Measurements from ENCODE around the gene ZNF860.

ZNF860 gene

GRCh38 chr3:31981206-31982181, at the start of gene ZNF860, which contains the start of gene OSBPL10:
Gene ZNF860 (plus strand): TSS chr3:31981750. CDS start chr3:31989080, 7,330 bp downstream.
Gene OSBPL10 (minus strand): TSS chr3:31981262. CDS start chr3:31981179, 83 bp downstream.
- DNase-seq (ENCODE audit: low spot score): peak; percentile 63

GRCh38 chr3:31932990-31933389, 48.6 kb upstream of the ZNF860 start:
- DNase-seq (ENCODE audit: low spot score): no peak

- no peak for DNase-seq (ENCODE audit: low spot score)
Observed at GRCh38 chr3:31934018-31934417, 47.5 kb upstream of the ZNF860 start.

- DNase-seq (ENCODE audit: low spot score): no peak
Observed at GRCh38 chr3:31934866-31935265, 46.7 kb upstream of the ZNF860 start.

GRCh38 chr3:31936420-31937060, 45.0 kb upstream of the ZNF860 start:
- DNase-seq (ENCODE audit: low spot score): no peak

- no peak for DNase-seq (ENCODE audit: low spot score)
Observed at GRCh38 chr3:31937225-31937624, 44.3 kb upstream of the ZNF860 start.

DNA sequence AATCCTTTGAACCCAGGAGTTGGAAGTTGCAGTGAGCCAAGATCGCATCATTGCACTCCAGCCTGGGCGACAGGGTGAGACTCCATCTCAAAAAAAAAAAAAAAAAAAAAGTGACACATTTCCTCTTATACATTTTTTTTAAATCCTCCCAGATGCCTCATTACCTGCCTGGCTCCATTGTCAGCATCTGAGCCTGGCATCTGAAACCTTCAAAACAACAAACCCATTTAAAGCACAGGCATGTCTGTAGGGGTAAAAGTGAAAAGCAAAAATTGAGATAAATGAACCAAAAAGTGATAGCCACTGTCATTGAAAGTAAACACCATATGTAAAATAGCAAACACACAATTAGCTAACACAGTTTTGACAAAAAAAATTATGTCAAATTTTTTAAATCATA, 39.1 kb upstream of the ZNF860 start:
- no peak for DNase-seq (ENCODE audit: low spot score)

GRCh38 chr3:31943041-31943440, 38.5 kb upstream of the ZNF860 start:
- DNase-seq (ENCODE audit: low spot score): no peak

DNA sequence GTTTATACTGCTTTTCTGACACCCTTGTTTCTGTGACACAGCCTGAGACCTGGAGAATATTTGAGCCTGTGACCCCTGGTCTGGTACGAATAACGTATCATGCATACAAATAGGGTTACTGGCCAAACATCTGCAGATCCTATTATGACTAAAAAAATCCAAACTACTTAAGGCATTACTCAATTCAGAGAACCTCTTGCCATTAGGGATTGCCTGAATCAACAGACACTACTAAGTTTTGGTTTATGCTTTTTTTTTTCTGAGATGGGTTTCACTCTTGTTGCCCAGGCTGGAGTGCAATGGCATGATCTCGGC, 35.9 kb upstream of the ZNF860 start:
- DNase-seq (ENCODE audit: low spot score): no peak

DNA sequence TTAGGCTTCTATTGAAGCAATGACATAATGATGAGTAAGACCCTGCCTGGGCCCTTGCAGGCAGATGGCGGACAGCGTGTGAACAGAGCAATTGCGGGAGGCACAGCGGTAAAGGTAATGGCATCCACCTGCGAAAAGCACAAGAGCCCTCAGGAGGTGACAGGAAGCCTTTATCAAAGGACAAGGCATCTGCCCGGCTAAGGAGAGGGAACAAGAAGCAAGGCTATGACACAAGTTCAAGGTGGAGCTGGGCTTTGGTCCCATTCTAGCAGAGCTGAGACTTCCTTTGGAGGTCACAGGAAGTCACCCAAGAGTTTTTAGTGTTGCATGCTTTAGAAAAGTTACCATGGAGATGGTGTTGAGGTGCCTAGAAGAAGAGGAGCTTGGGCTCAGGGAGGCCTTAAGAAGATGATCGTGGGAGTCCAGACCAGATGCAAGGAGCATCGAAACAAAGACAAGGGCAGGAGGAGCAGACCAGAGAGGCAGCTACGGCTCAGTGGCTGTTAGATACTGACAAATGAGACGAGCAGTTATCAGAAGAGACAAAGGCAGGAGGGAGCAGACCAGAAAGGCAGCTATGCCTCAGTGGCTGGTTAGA, 35.0 kb upstream of the ZNF860 start:
- DNase-seq (ENCODE audit: low spot score): no peak

- no peak for DNase-seq (ENCODE audit: low spot score)
Observed at GRCh38 chr3:31947162-31947561, 34.4 kb upstream of the ZNF860 start.

- DNase-seq (ENCODE audit: low spot score): no peak
Observed at GRCh38 chr3:31947671-31948091, 33.9 kb upstream of the ZNF860 start.

- DNase-seq (ENCODE audit: low spot score): no peak
Observed at GRCh38 chr3:31948280-31948679, 33.3 kb upstream of the ZNF860 start.

- no peak for DNase-seq (ENCODE audit: low spot score)
Observed at GRCh38 chr3:31952205-31952604, 29.3 kb upstream of the ZNF860 start.

DNA sequence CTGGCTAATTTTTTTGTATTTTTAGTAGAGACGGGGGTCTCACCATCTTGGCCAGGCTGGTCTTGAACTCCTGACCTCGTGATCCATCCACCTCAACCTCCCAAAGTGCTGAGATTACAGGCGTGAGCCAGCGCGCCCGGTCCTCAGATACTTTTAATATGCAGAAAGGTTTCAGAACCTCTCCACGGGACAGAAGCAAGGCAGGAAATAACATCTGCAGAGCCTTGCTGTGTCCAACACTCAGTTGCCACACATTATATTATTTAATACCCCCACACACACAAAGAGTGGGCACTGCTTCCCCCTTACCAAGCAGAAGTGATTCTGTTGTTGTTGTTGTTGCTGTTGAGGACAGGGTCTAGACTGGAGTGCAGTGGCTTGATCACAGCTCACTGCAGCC, 28.5 kb upstream of the ZNF860 start:
- DNase-seq (ENCODE audit: low spot score): no peak

GRCh38 chr3:31953636-31954035, 27.9 kb upstream of the ZNF860 start:
- DNase-seq (ENCODE audit: low spot score): no peak

GRCh38 chr3:31955581-31955980, 26.0 kb upstream of the ZNF860 start:
- DNase-seq (ENCODE audit: low spot score): no peak

GRCh38 chr3:31957106-31957505, 24.4 kb upstream of the ZNF860 start:
- DNase-seq (ENCODE audit: low spot score): no peak

- DNase-seq (ENCODE audit: low spot score): no peak
Observed at GRCh38 chr3:31958701-31959152, 22.8 kb upstream of the ZNF860 start.

DNA sequence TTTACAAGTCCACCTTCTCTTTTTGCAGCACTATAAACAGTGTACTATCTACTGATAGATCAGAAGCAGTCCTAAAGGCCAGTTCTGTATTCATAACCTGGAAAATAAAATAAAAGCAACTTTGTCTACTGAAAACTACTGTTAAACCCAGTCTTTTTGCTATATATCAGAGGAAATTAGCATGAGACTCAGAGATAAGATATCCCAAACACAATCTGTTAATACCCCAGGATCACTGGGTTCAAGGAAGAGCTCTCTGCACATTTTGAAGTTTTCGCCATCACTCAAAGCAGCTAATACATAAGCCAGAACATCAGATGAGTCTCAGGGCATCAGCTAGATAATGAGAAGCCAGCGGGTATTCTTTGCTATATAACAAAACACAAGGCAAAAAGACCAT, 22.3 kb upstream of the ZNF860 start:
- no peak for DNase-seq (ENCODE audit: low spot score)

DNA sequence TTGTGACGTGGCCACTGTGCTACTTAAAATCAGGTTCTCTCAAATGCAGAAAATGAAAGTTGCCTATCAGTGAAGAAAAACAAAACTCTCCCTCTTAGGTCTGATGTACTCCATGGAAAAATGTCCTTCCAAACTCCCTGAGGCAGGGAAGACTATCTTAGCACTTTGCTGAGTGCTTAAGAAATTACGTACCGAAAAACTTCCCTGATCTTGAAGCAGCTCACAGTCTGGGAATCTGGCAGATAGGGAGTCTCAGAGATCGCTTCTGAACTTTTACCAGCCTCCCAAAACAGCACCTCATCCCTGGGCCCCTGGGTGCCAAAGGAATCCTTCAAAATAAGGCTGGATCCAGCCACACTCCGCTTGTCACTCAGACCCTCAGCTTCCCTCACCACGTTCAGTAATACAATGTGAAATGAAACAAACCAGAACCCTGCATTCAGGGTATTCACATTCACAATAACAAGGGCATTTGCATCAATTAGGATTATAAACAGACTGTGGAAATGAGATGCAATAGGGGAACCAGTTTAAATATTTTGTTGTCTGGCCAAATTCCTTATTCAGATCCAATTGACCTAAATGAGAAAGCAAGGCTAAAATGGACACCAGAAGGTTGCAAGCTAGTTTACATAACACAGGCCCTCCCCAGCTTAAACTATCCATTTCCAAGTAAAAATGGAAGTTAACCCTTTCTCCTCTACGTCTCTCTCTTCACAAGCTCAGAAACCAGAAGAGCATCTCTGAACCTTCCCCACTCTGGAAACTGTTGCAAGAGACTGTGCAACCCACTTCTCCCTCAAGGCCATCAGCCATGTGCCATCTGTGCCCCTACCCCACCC, 21.4 kb upstream of the ZNF860 start:
- no peak for DNase-seq (ENCODE audit: low spot score)
